ENCODE results near the gene MAP2K4.

Gene MAP2K4

DNA sequence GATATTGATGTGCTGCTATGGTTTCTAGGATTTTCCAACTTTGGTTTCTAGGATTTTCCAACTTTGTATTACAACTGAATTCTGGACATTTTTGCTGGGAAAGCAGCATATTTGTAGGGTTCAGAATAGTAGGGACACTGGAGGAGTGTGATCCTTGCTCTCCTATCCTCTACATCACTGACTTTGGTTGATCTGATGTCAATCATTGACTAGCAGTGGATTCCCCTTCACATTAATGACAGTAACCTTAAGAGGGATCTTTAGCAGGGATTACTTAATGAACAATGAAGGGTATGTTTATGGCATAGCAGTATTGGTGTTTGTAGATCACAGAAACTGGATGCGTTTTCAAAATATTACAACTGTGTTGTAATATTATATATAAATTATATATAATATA lies 67.4 kb downstream of the MAP2K4 start:
- Histone ChIP-seq H3K27me3 (ENCODE audit: control insufficient read depth, insufficient read depth, low read length) (no peaks in the 10 kb centered on the region), H3K9me3 (ENCODE audit: control insufficient read depth, insufficient read depth, low read length) (no peaks in the 10 kb centered on the region), H3K4me1 (ENCODE audit: control insufficient read depth, insufficient read depth, low read length) (peaks cover 4% of the 10 kb centered on the region; the same call in 1 of the 2 replicates), H3K36me3 (ENCODE audit: control insufficient read depth, insufficient read depth, low read length) (no peaks in the 10 kb centered on the region), H3K27ac (ENCODE audit: low read depth, low read length) (no peak overlapping the region), H3K4me3 (ENCODE audit: low read depth, low read length) (no peak overlapping the region), H3K9ac (ENCODE audit: low read depth, low read length) (no peak overlapping the region)

DNA sequence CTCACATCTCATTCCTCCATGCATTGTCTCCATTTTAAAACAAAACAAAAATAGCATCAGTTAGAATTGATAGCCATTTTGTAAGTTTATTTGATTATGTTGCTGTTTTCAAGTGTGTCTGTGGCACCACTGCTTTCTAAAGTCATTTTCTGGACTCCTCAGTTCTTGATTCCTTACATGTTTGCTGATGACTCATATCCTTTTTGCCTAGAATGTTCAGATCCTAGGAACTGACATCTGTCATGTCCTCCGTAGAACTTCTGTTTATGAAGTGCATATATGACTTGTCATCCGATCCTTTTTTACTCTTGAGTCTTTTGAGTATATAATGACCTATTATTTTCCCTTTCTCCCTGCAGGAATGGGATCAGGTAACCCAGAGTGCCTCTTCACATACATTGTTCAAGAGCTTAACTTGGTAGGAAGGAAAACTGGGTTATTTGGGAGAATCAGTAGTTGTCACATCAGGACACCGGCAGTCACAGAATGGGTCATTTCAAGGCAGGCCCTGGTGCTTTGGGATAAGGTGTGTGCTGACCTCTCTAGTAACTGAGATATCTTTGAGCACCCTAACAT lies 69.2 kb downstream of the MAP2K4 start:
- H3K36me3 ChIP-seq (ENCODE audit: control insufficient read depth, insufficient read depth, low read length) = no peaks in the 10 kb centered on the region
- H3K27me3 ChIP-seq (ENCODE audit: control insufficient read depth, insufficient read depth, low read length) = no peaks in the 10 kb centered on the region
- H3K9ac ChIP-seq (ENCODE audit: low read depth, low read length) = no peak overlapping the region
- H3K27ac ChIP-seq (ENCODE audit: low read depth, low read length) = no peak overlapping the region
- no peaks in the 10 kb centered on the region for H3K9me3 ChIP-seq (ENCODE audit: control insufficient read depth, insufficient read depth, low read length)
- peaks cover 4% of the 10 kb centered on the region; the same call in 1 of the 2 replicates for H3K4me1 ChIP-seq (ENCODE audit: control insufficient read depth, insufficient read depth, low read length)
- no peak overlapping the region for H3K4me3 ChIP-seq (ENCODE audit: low read depth, low read length)

DNA sequence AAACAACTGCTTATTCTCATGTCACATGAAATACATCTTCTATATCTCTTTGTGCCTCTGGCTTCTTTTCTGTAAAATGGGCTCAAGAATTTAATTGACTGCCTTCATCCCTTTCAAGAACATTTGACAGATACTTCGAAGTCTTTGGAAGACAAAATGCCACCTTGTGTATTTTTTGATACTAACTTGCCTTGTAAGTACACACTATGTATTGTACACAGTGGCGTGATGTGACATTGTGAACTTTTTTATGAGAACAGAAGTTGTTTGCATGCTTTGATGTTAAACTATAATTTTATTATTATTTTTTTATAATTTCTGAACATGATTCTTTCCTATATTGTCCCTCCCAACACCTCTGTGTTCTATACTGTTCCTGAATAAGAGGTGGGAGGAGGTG lies 73.7 kb downstream of the MAP2K4 start:
- no peak overlapping the region for H3K4me3 ChIP-seq (ENCODE audit: low read depth, low read length)
- peaks cover 4% of the 10 kb centered on the region; the same call in 1 of the 2 replicates for H3K4me1 ChIP-seq (ENCODE audit: control insufficient read depth, insufficient read depth, low read length)
- peaks cover 22% of the 10 kb centered on the region for H3K36me3 ChIP-seq (ENCODE audit: control insufficient read depth, insufficient read depth, low read length)
- no peak overlapping the region for H3K9ac ChIP-seq (ENCODE audit: low read depth, low read length)
- H3K9me3 ChIP-seq (ENCODE audit: control insufficient read depth, insufficient read depth, low read length) = no peaks in the 10 kb centered on the region
- H3K27ac ChIP-seq (ENCODE audit: low read depth, low read length) = no peak overlapping the region
- H3K27me3 ChIP-seq (ENCODE audit: control insufficient read depth, insufficient read depth, low read length) = no peaks in the 10 kb centered on the region

DNA sequence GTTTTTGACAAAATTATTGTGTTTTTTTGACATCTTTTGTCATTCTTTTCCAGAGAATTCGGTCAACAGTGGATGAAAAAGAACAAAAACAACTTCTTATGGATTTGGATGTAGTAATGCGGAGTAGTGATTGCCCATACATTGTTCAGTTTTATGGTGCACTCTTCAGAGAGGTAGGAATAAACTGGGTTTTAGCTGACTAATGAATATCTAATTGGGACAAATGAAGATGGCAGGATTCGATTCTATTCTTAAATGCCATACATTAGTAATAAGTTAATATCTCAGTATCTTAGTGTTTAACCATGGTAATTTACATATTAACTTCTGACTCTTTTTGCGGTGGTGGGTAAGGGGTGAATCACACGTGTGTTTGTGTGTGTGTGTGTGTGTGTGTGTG lies 74.8 kb downstream of the MAP2K4 start:
- Histone ChIP-seq H3K27me3 (ENCODE audit: control insufficient read depth, insufficient read depth, low read length) (no peaks in the 10 kb centered on the region), H3K9me3 (ENCODE audit: control insufficient read depth, insufficient read depth, low read length) (no peaks in the 10 kb centered on the region), H3K9ac (ENCODE audit: low read depth, low read length) (no peak overlapping the region), H3K27ac (ENCODE audit: low read depth, low read length) (no peak overlapping the region), H3K4me1 (ENCODE audit: control insufficient read depth, insufficient read depth, low read length) (no peaks in the 10 kb centered on the region), H3K4me3 (ENCODE audit: low read depth, low read length) (no peak overlapping the region), H3K36me3 (ENCODE audit: control insufficient read depth, insufficient read depth, low read length) (peaks cover 27% of the 10 kb centered on the region)

DNA sequence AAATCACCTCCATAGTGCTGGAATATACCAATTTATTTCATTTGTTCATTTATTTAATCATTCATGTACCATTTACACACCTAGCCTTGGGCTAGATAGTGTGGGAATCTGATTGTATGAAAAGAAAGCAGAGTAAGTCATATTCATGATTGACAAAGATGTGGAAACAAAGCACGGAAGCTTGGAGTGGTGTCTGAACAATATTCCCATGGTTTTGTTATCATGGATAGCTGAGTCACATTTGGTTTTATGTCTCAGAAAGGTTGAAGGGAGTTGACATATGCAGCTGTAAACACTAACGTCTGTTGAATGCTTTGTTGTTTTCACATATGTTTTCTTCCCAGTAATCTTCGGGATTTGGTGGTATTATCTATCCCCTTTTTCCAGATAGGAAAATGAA lies 76.6 kb downstream of the MAP2K4 start:
- H3K36me3 ChIP-seq (ENCODE audit: control insufficient read depth, insufficient read depth, low read length) = peaks cover 27% of the 10 kb centered on the region
- H3K27ac ChIP-seq (ENCODE audit: low read depth, low read length) = no peak overlapping the region
- H3K4me1 ChIP-seq (ENCODE audit: control insufficient read depth, insufficient read depth, low read length) = no peaks in the 10 kb centered on the region
- no peak overlapping the region for H3K9ac ChIP-seq (ENCODE audit: low read depth, low read length)
- H3K27me3 ChIP-seq (ENCODE audit: control insufficient read depth, insufficient read depth, low read length) = no peaks in the 10 kb centered on the region
- H3K9me3 ChIP-seq (ENCODE audit: control insufficient read depth, insufficient read depth, low read length) = no peaks in the 10 kb centered on the region
- H3K4me3 ChIP-seq (ENCODE audit: low read depth, low read length) = no peak overlapping the region

DNA sequence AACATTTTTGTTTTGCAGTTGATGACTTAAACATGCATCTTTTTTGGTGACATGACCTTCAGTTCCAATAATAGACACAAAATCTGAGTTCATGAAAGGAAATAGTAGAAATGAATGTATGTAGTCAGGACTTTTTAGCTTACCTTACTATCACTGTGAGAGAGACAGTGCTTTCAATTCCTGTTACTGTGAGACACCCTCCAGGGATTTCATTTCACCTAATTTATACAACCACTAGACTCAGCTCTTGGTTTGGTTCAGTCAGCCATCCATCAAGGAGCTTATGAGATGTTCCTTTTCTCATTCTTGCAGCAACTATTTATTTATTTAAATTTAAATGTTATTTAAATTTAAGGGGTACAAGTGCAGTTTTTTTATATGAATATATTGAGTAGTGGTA lies 77.9 kb downstream of the MAP2K4 start:
- H3K9ac ChIP-seq (ENCODE audit: low read depth, low read length) = no peak overlapping the region
- no peaks in the 10 kb centered on the region for H3K27me3 ChIP-seq (ENCODE audit: control insufficient read depth, insufficient read depth, low read length)
- no peak overlapping the region for H3K27ac ChIP-seq (ENCODE audit: low read depth, low read length)
- no peak overlapping the region for H3K4me3 ChIP-seq (ENCODE audit: low read depth, low read length)
- H3K9me3 ChIP-seq (ENCODE audit: control insufficient read depth, insufficient read depth, low read length) = no peaks in the 10 kb centered on the region
- peaks cover 27% of the 10 kb centered on the region for H3K36me3 ChIP-seq (ENCODE audit: control insufficient read depth, insufficient read depth, low read length)
- no peaks in the 10 kb centered on the region for H3K4me1 ChIP-seq (ENCODE audit: control insufficient read depth, insufficient read depth, low read length)

DNA sequence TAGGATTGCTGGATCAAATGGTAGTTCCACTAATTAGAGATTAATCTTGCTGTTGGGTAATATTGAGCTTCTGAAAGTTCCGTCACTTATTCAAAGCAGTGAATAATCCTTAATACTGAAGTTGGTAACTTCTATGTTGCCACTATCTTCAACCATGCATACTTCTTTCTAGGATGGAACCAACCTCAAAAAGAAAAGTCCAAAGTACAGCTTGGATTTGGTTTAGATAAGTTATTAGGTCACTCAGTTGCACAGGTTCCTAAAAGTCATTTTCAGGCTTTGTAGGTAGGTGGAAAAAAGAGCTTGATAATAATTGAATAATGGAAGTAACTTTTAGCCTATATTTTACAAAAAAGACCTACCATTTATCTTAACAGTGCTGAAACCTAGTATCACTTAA lies 78.7 kb downstream of the MAP2K4 start:
- H3K36me3 ChIP-seq (ENCODE audit: control insufficient read depth, insufficient read depth, low read length) = peaks cover 27% of the 10 kb centered on the region
- no peak overlapping the region for H3K27ac ChIP-seq (ENCODE audit: low read depth, low read length)
- no peak overlapping the region for H3K9ac ChIP-seq (ENCODE audit: low read depth, low read length)

DNA sequence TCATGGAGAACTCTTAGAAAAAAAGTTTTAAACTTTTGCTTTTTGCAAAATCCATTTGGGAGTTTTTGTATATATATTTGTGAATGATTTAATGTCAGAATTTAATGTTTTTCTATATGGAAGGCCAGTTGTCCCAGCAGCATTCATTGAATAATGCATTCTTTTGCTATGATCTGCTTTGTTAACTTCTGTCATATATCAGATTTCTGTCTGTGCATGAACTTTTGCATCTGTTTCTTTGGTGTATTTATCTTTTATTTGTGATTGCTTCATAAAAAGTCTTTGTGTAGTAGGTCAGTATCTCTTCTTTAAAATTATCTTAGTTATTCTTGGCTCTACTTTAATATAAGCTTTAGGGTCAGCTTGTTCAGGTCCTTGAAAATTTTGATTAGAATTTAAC lies 84.2 kb downstream of the MAP2K4 start:
- Histone ChIP-seq H3K4me3 (ENCODE audit: low read depth, low read length) (no peak overlapping the region), H3K27ac (ENCODE audit: low read depth, low read length) (no peak overlapping the region), H3K9me3 (ENCODE audit: control insufficient read depth, insufficient read depth, low read length) (no peaks in the 10 kb centered on the region), H3K36me3 (ENCODE audit: control insufficient read depth, insufficient read depth, low read length) (peaks cover 5% of the 10 kb centered on the region; the same call in 1 of the 2 replicates), H3K4me1 (ENCODE audit: control insufficient read depth, insufficient read depth, low read length) (peaks cover 12% of the 10 kb centered on the region), H3K27me3 (ENCODE audit: control insufficient read depth, insufficient read depth, low read length) (no peaks in the 10 kb centered on the region), H3K9ac (ENCODE audit: low read depth, low read length) (no peak overlapping the region)

More for the DNA sequence above, 78.7 kb downstream of the MAP2K4 start:
- peaks cover 3% of the 10 kb centered on the region; the same call in 1 of the 2 replicates for H3K4me1 ChIP-seq (ENCODE audit: control insufficient read depth, insufficient read depth, low read length)
- H3K27me3 ChIP-seq (ENCODE audit: control insufficient read depth, insufficient read depth, low read length) = no peaks in the 10 kb centered on the region
- H3K4me3 ChIP-seq (ENCODE audit: low read depth, low read length) = no peak overlapping the region
- no peaks in the 10 kb centered on the region for H3K9me3 ChIP-seq (ENCODE audit: control insufficient read depth, insufficient read depth, low read length)

DNA sequence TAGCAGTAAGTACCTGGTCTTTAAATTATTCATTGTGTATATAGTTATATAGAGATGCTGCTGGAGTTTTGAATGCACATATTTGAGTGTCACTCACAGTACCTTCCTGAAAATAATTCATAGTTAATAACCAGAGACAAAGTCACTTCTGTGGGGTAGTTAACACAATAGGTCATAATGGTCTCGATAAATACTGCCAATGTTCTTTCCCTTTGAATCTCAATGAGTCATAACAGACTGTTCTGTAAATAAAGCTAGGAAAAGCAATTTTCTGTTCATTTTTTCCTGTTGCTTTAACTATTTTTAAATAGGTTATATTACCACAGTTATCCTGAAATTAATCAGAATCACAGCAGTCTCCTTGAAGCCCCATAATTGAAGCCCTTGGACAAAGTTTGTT lies 87.2 kb downstream of the MAP2K4 start:
- Histone ChIP-seq H3K4me3 (ENCODE audit: low read depth, low read length) (no peak overlapping the region), H3K4me1 (ENCODE audit: control insufficient read depth, insufficient read depth, low read length) (peaks cover 12% of the 10 kb centered on the region), H3K9me3 (ENCODE audit: control insufficient read depth, insufficient read depth, low read length) (no peaks in the 10 kb centered on the region), H3K27ac (ENCODE audit: low read depth, low read length) (no peak overlapping the region), H3K27me3 (ENCODE audit: control insufficient read depth, insufficient read depth, low read length) (no peaks in the 10 kb centered on the region), H3K9ac (ENCODE audit: low read depth, low read length) (no peak overlapping the region), H3K36me3 (ENCODE audit: control insufficient read depth, insufficient read depth, low read length) (peaks cover 14% of the 10 kb centered on the region; the same call in 1 of the 2 replicates)

DNA sequence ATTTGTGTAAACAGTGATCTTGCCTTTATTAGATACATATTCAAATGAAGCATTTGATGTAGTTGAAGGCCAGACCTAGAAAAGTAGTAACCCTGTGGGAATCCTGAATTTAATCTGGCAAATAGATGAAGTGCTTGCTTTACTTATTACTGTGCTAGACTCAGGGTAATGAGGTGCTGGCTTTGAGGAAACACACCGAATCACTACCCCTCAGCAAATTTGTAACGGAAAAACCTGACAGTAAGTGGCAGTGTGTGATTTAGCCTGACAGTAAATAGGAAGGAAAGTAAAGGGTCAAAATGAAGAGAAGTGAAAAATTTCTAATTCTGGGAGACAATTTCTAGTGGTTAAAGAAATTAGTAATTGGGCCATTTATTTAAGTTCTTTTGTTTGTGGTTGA lies 90.2 kb downstream of the MAP2K4 start:
- Histone ChIP-seq H3K36me3 (ENCODE audit: control insufficient read depth, insufficient read depth, low read length) (peaks cover 44% of the 10 kb centered on the region), H3K27ac (ENCODE audit: low read depth, low read length) (no peak overlapping the region)

DNA sequence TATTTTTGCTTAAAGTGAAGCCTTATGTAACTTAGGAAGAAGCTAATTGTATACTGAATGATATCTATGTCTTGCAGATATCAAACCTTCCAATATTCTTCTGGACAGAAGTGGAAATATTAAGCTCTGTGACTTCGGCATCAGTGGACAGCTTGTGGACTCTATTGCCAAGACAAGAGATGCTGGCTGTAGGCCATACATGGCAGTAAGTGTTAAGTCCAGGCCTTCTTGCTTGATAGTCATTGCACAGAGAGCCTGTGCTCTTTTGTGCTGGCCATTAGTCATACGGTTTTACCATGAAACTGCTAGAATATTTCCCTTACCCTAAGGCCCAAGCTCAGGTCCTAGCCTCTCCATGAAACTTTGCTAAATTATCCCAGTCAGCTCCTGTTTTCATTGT lies 92.5 kb downstream of the MAP2K4 start:
- H3K9ac ChIP-seq (ENCODE audit: low read depth, low read length) = no peak overlapping the region
- no peaks in the 10 kb centered on the region for H3K27me3 ChIP-seq (ENCODE audit: control insufficient read depth, insufficient read depth, low read length)
- peaks cover 59% of the 10 kb centered on the region for H3K36me3 ChIP-seq (ENCODE audit: control insufficient read depth, insufficient read depth, low read length)
- no peak overlapping the region for H3K4me3 ChIP-seq (ENCODE audit: low read depth, low read length)
- no peaks in the 10 kb centered on the region for H3K4me1 ChIP-seq (ENCODE audit: control insufficient read depth, insufficient read depth, low read length)
- H3K9me3 ChIP-seq (ENCODE audit: control insufficient read depth, insufficient read depth, low read length) = no peaks in the 10 kb centered on the region
- no peak overlapping the region for H3K27ac ChIP-seq (ENCODE audit: low read depth, low read length)

More for the DNA sequence above, 90.2 kb downstream of the MAP2K4 start:
- Histone ChIP-seq H3K4me1 (ENCODE audit: control insufficient read depth, insufficient read depth, low read length) (peaks cover 2% of the 10 kb centered on the region), H3K4me3 (ENCODE audit: low read depth, low read length) (no peak overlapping the region), H3K9me3 (ENCODE audit: control insufficient read depth, insufficient read depth, low read length) (no peaks in the 10 kb centered on the region), H3K9ac (ENCODE audit: low read depth, low read length) (no peak overlapping the region), H3K27me3 (ENCODE audit: control insufficient read depth, insufficient read depth, low read length) (no peaks in the 10 kb centered on the region)
